Body of pancreas (tissue), 4 donors: ENCODE data around the gene PTPRN2. TPM values are rescaled to one million over a fixed set of nuclear protein-coding genes. Genes with fewer than 3 reads are reported as not detected.

Experiments
- ATAC-seq: fragments of 150-250 bp; one replicate; pipeline ENCODE4 v1.9.1; 2016
- DNase-seq, 4 donors: peaks; one replicate each; pipeline ENCODE4 v3.0.0-alpha.2; 2019
- H3K27ac ChIP-seq, 4 donors: fragments of 200-600 bp; sonication (generic); 1 replicate in 3 of 4; 2 replicates in 1 of 4; pipeline versions ENCODE4 v1.5.1 to v1.6.1; 2016 to 2019; ENCODE audit warnings: mild to moderate bottlenecking in 1 of 4, mixed read lengths in 1 of 4, moderate library complexity in 1 of 4
- H3K27me3 ChIP-seq, 2 donors: fragments of 200-600 bp; sonication (generic); one replicate each; pipeline ENCODE4 v1.6.0; 2016; ENCODE audit warnings: mild to moderate bottlenecking in 1 of 2
- H3K36me3 ChIP-seq, 2 donors: fragments of 200-600 bp; sonication (generic); replicated peaks in 1 of 2; 2 replicates each; pipeline ENCODE4 v1.5.1; 2016; ENCODE audit warnings: low read depth in 2 of 2; ENCODE audit not compliant: insufficient read depth in 1 of 2
- H3K4me1 ChIP-seq: fragments of 200-600 bp; sonication (generic); one replicate; pipeline ENCODE4 v1.6.0; 2016
- H3K4me3 ChIP-seq, 2 donors: fragments of 200-600 bp; sonication (generic); 1 replicate in 1 of 2; 2 replicates in 1 of 2; pipeline ENCODE4 v1.5.1; 2016 to 2019
- H3K9me3 ChIP-seq, 3 donors: fragments of 200-600 bp; sonication (generic); 1 replicate in 2 of 3; 2 replicates in 1 of 3; pipeline ENCODE4 v1.5.1; 2016
- CTCF ChIP-seq, 7 experiments: fragments of 450-650 bp in 4 of 7; fragments of 200-600 bp in 3 of 7; sonication (generic) in 3 of 7; IDR thresholded peaks; one replicate each; pipeline ENCODE4 v1.5.1; 2016 to 2019; ENCODE audit warnings: antibody characterized with exemption in 7 of 7
- POLR2A ChIP-seq, 3 donors: fragments of 450-650 bp; IDR thresholded peaks; one replicate each; pipeline ENCODE4 v1.6.1; 2016; ENCODE audit warnings: antibody characterized with exemption in 3 of 3, mild to moderate bottlenecking in 2 of 3
- WGBS, 2 donors: methylation state at CpG; one replicate each; pipeline ENCODE4 v1.1.5; 2017; 5-methylcytosine and 5-hydroxymethylcytosine counted together
- intact Hi-C: fragments of 100-400 bp; cut with DNase I; formaldehyde crosslinking; loops from one replicate; pipeline ENCODE4 v1.15.1; 2023
- total RNA-seq, 2 donors: library from RNA; depleted of rRNA; stranded (reverse); fragments of >200 nt; gene quantifications; one replicate each; pipeline ENCODE4 v1.1.0, GENCODE V29; 2016

Gene PTPRN2
- total RNA-seq, 2 donors from 2014 or later = 31.6 to 76.1 TPM

- Histone ChIP-seq H3K9me3 (no peaks in the 10 kb centered on the region), H3K27ac (no peak overlapping the region), H3K4me3 (no peak overlapping the region), H3K4me1 (no peaks in the 10 kb centered on the region), H3K36me3 (no peaks in the 10 kb centered on the region), H3K27me3 (no peaks in the 10 kb centered on the region)
- 89% methylated on average over 22 of the region's 22 CpGs for WGBS, 2 donors
- no peak for DNase-seq
- no peak for TF ChIP-seq POLR2A (IDR thresholded peaks at IDR 0.05)
- no peak for TF ChIP-seq CTCF (IDR thresholded peaks at IDR 0.05)
- intact Hi-C loops = no loop called here
- no peak for ATAC-seq
Measured at GRCh38 chr7:158602905-158603772, 15.5 kb upstream of the PTPRN2 start.

- ATAC-seq (no peak), DNase-seq (no peak)
- H3K4me3 ChIP-seq = no peak overlapping the region
- no peak for TF ChIP-seq CTCF (IDR thresholded peaks at IDR 0.05)
- TF ChIP-seq POLR2A (IDR thresholded peaks at IDR 0.05) = no peak
- no peaks in the 10 kb centered on the region for H3K36me3 ChIP-seq
- intact Hi-C loops = no loop called here
- no peaks in the 10 kb centered on the region for H3K9me3 ChIP-seq
- H3K4me1 ChIP-seq = no peaks in the 10 kb centered on the region
- H3K27me3 ChIP-seq = no peaks in the 10 kb centered on the region
- H3K27ac ChIP-seq = no peak overlapping the region
- WGBS, 2 donors = 96 to 100% methylated on average over 3 to 7 of the region's 7 CpGs
Measured at GRCh38 chr7:158602041-158602440, 14.4 kb upstream of the PTPRN2 start.

- no peak for ATAC-seq
- H3K4me3 ChIP-seq = no peak overlapping the region
- intact Hi-C loops = no loop called here
- no peak for TF ChIP-seq CTCF (IDR thresholded peaks at IDR 0.05)
- TF ChIP-seq POLR2A (IDR thresholded peaks at IDR 0.05) = no peak
- DNase-seq = no peak
- H3K36me3 ChIP-seq = no peaks in the 10 kb centered on the region
- H3K27ac ChIP-seq = no peak overlapping the region
- no peaks in the 10 kb centered on the region for H3K27me3 ChIP-seq
- 46 to 65% methylated on average over 1 of the region's 1 CpG for WGBS, 2 donors
- no peaks in the 10 kb centered on the region for H3K4me1 ChIP-seq
- H3K9me3 ChIP-seq = no peaks in the 10 kb centered on the region
Measured at GRCh38 chr7:158601090-158601489, 13.5 kb upstream of the PTPRN2 start.

- no peak overlapping the region for H3K27ac ChIP-seq
- H3K27me3 ChIP-seq = no peaks in the 10 kb centered on the region
- H3K36me3 ChIP-seq = no peaks in the 10 kb centered on the region
- no peaks in the 10 kb centered on the region for H3K4me1 ChIP-seq
- intact Hi-C loops = no loop called here
- WGBS, 2 donors = 100% methylated on average over 4 of the region's 4 CpGs; no CpG with 5 or more reads in 1 of the 2 donors
- peaks cover 0 to 6% (median 0%) of the 10 kb centered on the region in 3 donors for H3K9me3 ChIP-seq
- no peak for DNase-seq
- no peak overlapping the region for H3K4me3 ChIP-seq
- TF ChIP-seq POLR2A (IDR thresholded peaks at IDR 0.05) (no peak), CTCF (IDR thresholded peaks at IDR 0.05) (no peak)
- no peak for ATAC-seq
Measured at GRCh38 chr7:158596745-158597144, 9.1 kb upstream of the PTPRN2 start.

GRCh38 chr7:158596309-158596708, 8.7 kb upstream of the PTPRN2 start:
- H3K4me1 ChIP-seq = no peaks in the 10 kb centered on the region
- no peak for DNase-seq
- H3K9me3 ChIP-seq = peaks cover 0 to 6% (median 0%) of the 10 kb centered on the region in 3 donors
- no peak for ATAC-seq
- intact Hi-C loops = no loop called here
- WGBS, 2 donors = 92 to 96% methylated on average over 2 to 4 of the region's 4 CpGs
- no peaks in the 10 kb centered on the region for H3K36me3 ChIP-seq
- H3K27me3 ChIP-seq = no peaks in the 10 kb centered on the region
- no peak for TF ChIP-seq POLR2A (IDR thresholded peaks at IDR 0.05)
- TF ChIP-seq CTCF (IDR thresholded peaks at IDR 0.05) = no peak
- H3K4me3 ChIP-seq = no peak overlapping the region
- no peak overlapping the region for H3K27ac ChIP-seq
